Nucleus accumbens (tissue), 56 donors: ENCODE data around the gene CCDC160.

Source experiments
- DNase-seq, 56 donors: peaks; one replicate each; lab custom pipeline; 2025; lab: John Stamatoyannopoulos, UW

CCDC160 gene

GRCh38 chrX:134294548-134294947 lies 57.6 kb downstream of the CCDC160 start:
- DNase-seq, result no peak
